H1 (cell line): ENCODE measurements around the gene EBF3. TPM values are rescaled to one million over a fixed set of nuclear protein-coding genes. Genes with fewer than 3 reads are reported as not detected.

ENCODE experiments used
- CTCF ChIA-PET: fragments of 300-600 bp; sonication (Branson Sonifier 250); formaldehyde crosslinking; loops from one replicate; lab custom pipeline; 2021; ENCODE audit not compliant: partially characterized antibody; lab: Charles Lee
- POLR2A ChIA-PET: fragments of 300-600 bp; sonication (Branson Sonifier 250); formaldehyde crosslinking; loops from one replicate; lab custom pipeline; 2021; ENCODE audit warnings: inconsistent platforms; ENCODE audit not compliant: partially characterized antibody; lab: Charles Lee
- DNase-seq, 2 experiments: peaks; one replicate each; pipeline versions ENCODE4 v3.0.0 to v3.0.0-alpha.2; 2010 to 2022; ENCODE audit warnings: low spot score in 2 of 2, low read depth in 1 of 2, mixed read lengths in 1 of 2
- FAIRE-seq: peaks from 2 replicates; lab custom pipeline; 2011; peaks lifted over from hg19 to GRCh38; lab: Jason Lieb, UNC
- H2AFZ ChIP-seq: 2 replicates; pipeline ENCODE4 v1.8.1; 2012; ENCODE audit warnings: low read length, inconsistent platforms
- H2AK5ac ChIP-seq: 2 replicates; pipeline ENCODE4 v1.6.1; 2013; ENCODE audit warnings: low read depth, low read length
- H2BK120ac ChIP-seq: replicated peaks from 2 replicates; pipeline ENCODE3; 2013; ENCODE audit warnings: low read depth, low read length, inconsistent platforms
- H2BK12ac ChIP-seq: 2 replicates; pipeline ENCODE4 v1.6.1; 2013; ENCODE audit warnings: low read depth, low read length
- H2BK15ac ChIP-seq: 2 replicates; pipeline ENCODE4 v1.6.1; 2013; ENCODE audit warnings: low read length
- H2BK20ac ChIP-seq: 2 replicates; pipeline ENCODE4 v1.6.1; 2013; ENCODE audit warnings: low read length
- H2BK5ac ChIP-seq: 2 replicates; pipeline ENCODE4 v1.6.1; 2013; ENCODE audit warnings: low read depth, low read length
- H3K14ac ChIP-seq: 2 replicates; pipeline ENCODE4 v1.6.1; 2013; ENCODE audit warnings: inconsistent platforms; ENCODE audit not compliant: insufficient read length
- H3K18ac ChIP-seq: 2 replicates; pipeline ENCODE4 v1.6.1; 2013; ENCODE audit warnings: low read length; ENCODE audit errors: extremely low read depth
- H3K23ac ChIP-seq: 2 replicates; pipeline ENCODE4 v1.6.1; 2013; ENCODE audit warnings: inconsistent platforms; ENCODE audit not compliant: insufficient read length
- H3K23me2 ChIP-seq: 2 replicates; pipeline ENCODE4 v1.6.1; 2013; ENCODE audit warnings: low read depth, low read length
- H3K27ac ChIP-seq: 2 replicates; pipeline ENCODE4 v1.6.1; 2011; ENCODE audit warnings: low read depth, low read length, inconsistent platforms
- H3K27me3 ChIP-seq, 4 experiments: replicated peaks in 1 of 4; 1 replicate in 1 of 4; 2 replicates in 3 of 4; pipeline versions ENCODE4 v1.6.1 to v1.8.1; 2011 to 2013; ENCODE audit warnings: low read length in 3 of 4, mild to moderate bottlenecking in 3 of 4, inconsistent platforms in 2 of 4, mixed read lengths in 2 of 4, moderate library complexity in 1 of 4; ENCODE audit not compliant: control insufficient read depth in 3 of 4, insufficient read depth in 3 of 4; ENCODE audit errors: extremely low read depth in 1 of 4
- H3K36me3 ChIP-seq, 4 experiments: 2 replicates each; pipeline versions ENCODE4 v1.6.1 to v1.8.1; 2011 to 2013; ENCODE audit warnings: mild to moderate bottlenecking in 4 of 4, low read length in 3 of 4, moderate library complexity in 2 of 4, control low read depth in 1 of 4, inconsistent platforms in 1 of 4; ENCODE audit not compliant: insufficient read depth in 4 of 4, control insufficient read depth in 2 of 4
- H3K4ac ChIP-seq: replicated peaks from 2 replicates; pipeline ENCODE3; 2013; ENCODE audit warnings: low read length, low read depth, mixed read lengths, inconsistent platforms; ENCODE audit not compliant: insufficient read length
- H3K4me1 ChIP-seq, 4 experiments: replicated peaks in 1 of 4; 1 replicate in 1 of 4; 2 replicates in 3 of 4; pipeline versions ENCODE4 v1.6.1 to v1.8.1; 2011 to 2013; ENCODE audit warnings: low read length in 3 of 4, inconsistent platforms in 2 of 4, mixed read lengths in 1 of 4; ENCODE audit not compliant: insufficient read depth in 4 of 4, control insufficient read depth in 3 of 4
- H3K4me2 ChIP-seq, 2 experiments: 2 replicates each; pipeline versions ENCODE4 v1.6.1 to v1.8.1; 2011 to 2013; ENCODE audit warnings: low read depth in 2 of 2, low read length in 2 of 2, control low read depth in 1 of 2, inconsistent platforms in 1 of 2, mild to moderate bottlenecking in 1 of 2; ENCODE audit not compliant: insufficient read depth in 1 of 2
- H3K4me3 ChIP-seq, 4 experiments: fragments of 200-600, 300-600 bp in 1 of 4; sonication (generic), shearing (Covaris generic), sonication (Bioruptor Twin) in 1 of 4; 2 replicates each; pipeline versions ENCODE4 v1.5.1 to v1.8.1; 2011 to 2016; ENCODE audit warnings: low read length in 4 of 4, low read depth in 3 of 4, control low read depth in 2 of 4, inconsistent platforms in 2 of 4, mild to moderate bottlenecking in 2 of 4, mixed read lengths in 1 of 4, moderate library complexity in 1 of 4; ENCODE audit not compliant: insufficient read depth in 2 of 4; ENCODE audit errors: extremely low read depth in 1 of 4
- H3K56ac ChIP-seq: replicated peaks from 2 replicates; pipeline ENCODE3; 2013; ENCODE audit warnings: low read depth, mild to moderate bottlenecking, mixed read lengths, low read length, inconsistent platforms; ENCODE audit not compliant: insufficient read length
- H3K79me1 ChIP-seq: 2 replicates; pipeline ENCODE4 v1.6.1; 2013; ENCODE audit warnings: low read depth, low read length, control low read depth
- H3K79me2 ChIP-seq, 2 experiments: 2 replicates each; pipeline versions ENCODE4 v1.6.1 to v1.8.1; 2012 to 2013; ENCODE audit warnings: low read length in 2 of 2, mild to moderate bottlenecking in 2 of 2, inconsistent platforms in 1 of 2; ENCODE audit not compliant: insufficient read depth in 2 of 2, control insufficient read depth in 1 of 2
- H3K9ac ChIP-seq, 4 experiments: replicated peaks in 1 of 4; 1 replicate in 1 of 4; 2 replicates in 3 of 4; pipeline versions ENCODE4 v1.6.1 to v1.8.1; 2011 to 2013; ENCODE audit warnings: low read depth in 3 of 4, low read length in 3 of 4, control low read depth in 2 of 4, mild to moderate bottlenecking in 2 of 4, moderate library complexity in 2 of 4, inconsistent platforms in 1 of 4; ENCODE audit errors: extremely low read depth in 1 of 4
- H3K9me3 ChIP-seq, 2 experiments: 2 replicates each; pipeline versions ENCODE4 v1.6.1 to v1.8.1; 2012 to 2013; ENCODE audit warnings: mild to moderate bottlenecking in 2 of 2, moderate library complexity in 2 of 2, control low read depth in 1 of 2, inconsistent platforms in 1 of 2, low read depth in 1 of 2, low read length in 1 of 2, mixed read lengths in 1 of 2; ENCODE audit not compliant: insufficient read depth in 2 of 2
- H4K20me1 ChIP-seq, 2 experiments: replicated peaks in 1 of 2; 2 replicates each; pipeline versions ENCODE3 to v1.8.1; 2011 to 2013; ENCODE audit warnings: inconsistent platforms in 2 of 2, low read length in 2 of 2, mild to moderate bottlenecking in 1 of 2; ENCODE audit not compliant: insufficient read depth in 2 of 2, control insufficient read depth in 1 of 2
- H4K5ac ChIP-seq: 2 replicates; pipeline ENCODE4 v1.6.1; 2013; ENCODE audit warnings: low read length, low read depth, mixed read lengths, inconsistent platforms; ENCODE audit not compliant: insufficient read length
- H4K8ac ChIP-seq: 2 replicates; pipeline ENCODE4 v1.8.0; 2013; ENCODE audit warnings: mild to moderate bottlenecking, moderate library complexity, low read length, inconsistent platforms; ENCODE audit not compliant: insufficient read depth; ENCODE audit errors: extremely low read depth
- H4K91ac ChIP-seq: replicated peaks from 2 replicates; pipeline ENCODE3; 2013; ENCODE audit warnings: low read length, mixed read lengths, inconsistent platforms; ENCODE audit not compliant: insufficient read length
- BCL11A ChIP-seq, 2 experiments: IDR thresholded peaks; one replicate each; pipeline ENCODE4 v1.6.1; 2011; ENCODE audit warnings: low read depth in 2 of 2, low read length in 2 of 2, mild to moderate bottlenecking in 2 of 2
- EP300 ChIP-seq, 2 experiments: IDR thresholded peaks; 1 replicate in 1 of 2; 2 replicates in 1 of 2; pipeline ENCODE4 v1.6.1; 2011 to 2012; ENCODE audit warnings: low read depth in 2 of 2, low read length in 2 of 2, mild to moderate bottlenecking in 2 of 2, borderline replicate concordance in 1 of 2, inconsistent platforms in 1 of 2, moderate library complexity in 1 of 2
- GABPA ChIP-seq: IDR thresholded peaks from 2 replicates; pipeline ENCODE4 v1.6.1; 2011; ENCODE audit warnings: mild to moderate bottlenecking, low read length, moderate library complexity, borderline replicate concordance; ENCODE audit not compliant: insufficient read depth
- JUN ChIP-seq: IDR thresholded peaks from 2 replicates; pipeline ENCODE4 v1.6.1; 2011; ENCODE audit warnings: low read depth, mild to moderate bottlenecking, improper control_type of control experiment, low read length
- KDM4A ChIP-seq: IDR thresholded peaks from one replicate; pipeline ENCODE4 v1.7.1; 2012; ENCODE audit warnings: low read depth, mild to moderate bottlenecking, moderate library complexity, low read length, inconsistent platforms; ENCODE audit not compliant: severe bottlenecking
- RXRA ChIP-seq: IDR thresholded peaks from 2 replicates; pipeline ENCODE4 v1.6.1; 2011; ENCODE audit warnings: low read depth, mild to moderate bottlenecking, low read length, moderate library complexity; ENCODE audit not compliant: insufficient read depth
- SIRT6 ChIP-seq: IDR thresholded peaks from one replicate; pipeline ENCODE4 v1.7.1; 2012; ENCODE audit warnings: low read length, inconsistent platforms
- SP1 ChIP-seq: IDR thresholded peaks from 2 replicates; pipeline ENCODE4 v1.6.1; 2011; ENCODE audit warnings: low read depth, low read length
- SP4 ChIP-seq: IDR thresholded peaks from 2 replicates; pipeline ENCODE4 v1.6.1; 2012; ENCODE audit warnings: low read length, inconsistent platforms
- SRF ChIP-seq: IDR thresholded peaks from 2 replicates; pipeline ENCODE4 v1.6.1; 2011; ENCODE audit warnings: mild to moderate bottlenecking, low read depth, low read length, moderate library complexity
- SUZ12 ChIP-seq: fragments of 200-600 bp; sonication (generic); IDR thresholded peaks from 2 replicates; pipeline ENCODE4 v1.6.1; 2012; ENCODE audit warnings: mild to moderate bottlenecking, inconsistent platforms, low read length, moderate library complexity, mixed read lengths
- TCF12 ChIP-seq: IDR thresholded peaks from 2 replicates; pipeline ENCODE4 v1.6.1; 2011; ENCODE audit warnings: low read depth, mild to moderate bottlenecking, low read length
- USF2 ChIP-seq: IDR thresholded peaks from 2 replicates; pipeline ENCODE4 v1.6.1; 2011; ENCODE audit warnings: low read length, improper control_type of control experiment
- WGBS, 2 experiments: shearing (Covaris generic) in 1 of 2; methylation state at CpG; one replicate each; pipeline versions ENCODE4 v1.1.6 to v1.1.7; 2013 to 2015; ENCODE audit warnings: low lambda C conversion rate in 2 of 2, mixed read lengths in 2 of 2, inconsistent platforms in 1 of 2, low coverage in 1 of 2, missing lambda C conversion rate in 1 of 2; ENCODE audit not compliant: insufficient replicate concordance in 2 of 2, insufficient coverage in 1 of 2, insufficient read length in 1 of 2; ENCODE audit errors: extremely low coverage in 1 of 2, missing lambda C conversion rate in 1 of 2; 5-methylcytosine and 5-hydroxymethylcytosine counted together
- polyA plus RNA-seq, 7 experiments: library from polyadenylated mRNA; depleted of rRNA in 3 of 7; stranded (reverse) in 5 of 7; unstranded in 2 of 7; fragments of >200 nt in 5 of 7; fragments of 200-250 nt in 2 of 7; gene quantifications; 1 replicate in 5 of 7; 2 replicates in 1 of 7; 4 replicates in 1 of 7; pipeline versions ENCODE4 v1.2.1 to v1.2.3, GENCODE V29; 2011 to 2013; ENCODE audit warnings: missing spikeins in 2 of 7, mixed read lengths in 2 of 7
- total RNA-seq: library from RNA; stranded (reverse); fragmentation: NEBNext Ultra II Directional; extraction: Animal tissue kit (Norgen Biotek cat#: 25700); gene quantifications from 2 replicates; pipeline ENCODE4 v1.2.1, GENCODE V29; 2021

Gene EBF3
- total and polyA plus RNA-seq, 2 of the 8 experiments (the other 6 are each of a cell fraction or from before 2014, with no cell fraction given) = 0.08 to 0.26 TPM

DNA sequence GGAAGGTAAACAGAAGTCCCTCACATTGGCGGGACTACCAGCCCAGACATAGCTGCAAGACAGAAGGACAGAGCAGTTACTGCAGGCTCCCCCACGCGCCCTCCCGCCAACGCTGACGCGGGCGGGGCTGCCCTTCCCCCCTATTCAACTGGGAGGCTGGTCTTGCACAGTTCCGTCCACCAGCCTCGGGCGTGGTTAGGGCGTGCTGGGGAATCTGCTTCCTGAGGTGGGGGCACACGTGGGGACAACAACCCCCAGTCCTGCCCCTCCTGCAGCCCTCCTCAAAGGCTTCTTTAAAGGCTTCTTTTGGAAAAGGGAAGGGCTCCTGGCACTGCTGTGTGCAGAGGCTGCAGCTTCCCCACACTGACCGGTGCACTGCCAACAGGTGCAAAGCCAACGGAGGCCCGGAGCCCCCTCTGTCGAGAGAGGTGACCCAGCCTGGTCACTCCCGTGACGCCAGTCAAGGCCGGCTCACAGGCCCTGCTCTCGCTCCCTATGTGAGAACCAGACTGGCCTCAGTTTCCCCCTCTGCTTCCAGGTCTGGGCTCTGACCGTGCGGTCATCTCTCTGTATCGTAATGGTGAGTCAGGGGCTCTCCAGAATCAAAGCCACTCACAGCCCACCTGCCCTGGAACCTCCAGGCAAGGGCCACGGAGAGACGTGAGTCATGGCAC, 126.0 kb downstream of the EBF3 start:
- no peak overlapping the region for H2BK120ac ChIP-seq
- ChIA-PET POLR2A (no interaction called here), CTCF (interaction anchor here (1.3 kb wide), 1 partner anchor 15 kb away, joined by 4 read pairs; no protein-coding TSS in a partner anchor)
- H3K56ac ChIP-seq = no peak overlapping the region
- H3K23me2 ChIP-seq = no peaks in the 10 kb centered on the region
- no peaks in the 10 kb centered on the region for H3K9me3 ChIP-seq
- no peak overlapping the region for H4K5ac ChIP-seq
- no peak overlapping the region for H2BK15ac ChIP-seq
- H3K23ac ChIP-seq = no peak overlapping the region
- no peak overlapping the region for H2AK5ac ChIP-seq
- no peaks in the 10 kb centered on the region for H4K20me1 ChIP-seq
- H3K18ac ChIP-seq = no peak overlapping the region
- no peak overlapping the region for H2BK5ac ChIP-seq
- no peak overlapping the region for H3K27ac ChIP-seq
- no peak overlapping the region for H2BK12ac ChIP-seq
- no peak overlapping the region for H3K4me2 ChIP-seq
- H3K4ac ChIP-seq = no peak overlapping the region
- H2AFZ ChIP-seq = no peak overlapping the region
- H4K8ac ChIP-seq = no peak overlapping the region
- no peak overlapping the region for H3K14ac ChIP-seq
- no peak for DNase-seq
- 87% methylated on average over 26 of the region's 26 CpGs; no CpG with 5 or more reads in 1 of the 2 experiments for WGBS, 2 experiments
- H4K91ac ChIP-seq = no peak overlapping the region
- no peak for FAIRE-seq
- H3K36me3 ChIP-seq = no peaks in the 10 kb centered on the region
- H3K79me2 ChIP-seq = no peaks in the 10 kb centered on the region
- no peaks in the 10 kb centered on the region for H3K4me1 ChIP-seq
- H3K79me1 ChIP-seq = no peaks in the 10 kb centered on the region
- no peaks in the 10 kb centered on the region for H3K27me3 ChIP-seq
- no peak overlapping the region for H3K4me3 ChIP-seq
- no peak overlapping the region for H2BK20ac ChIP-seq
- H3K9ac ChIP-seq = no peak overlapping the region
- TF ChIP-seq SIRT6 (no peak), SRF (no peak), RXRA (no peak), SP4 (no peak), EP300 (IDR thresholded peaks at IDR 0.05; ENCODE audit: borderline replicate concordance in 1 of 2, low read depth in 2 of 2, low read length in 2 of 2) (no peak), KDM4A (no peak), JUN (no peak), TCF12 (no peak), SUZ12 (no peak), GABPA (no peak), BCL11A (IDR thresholded peaks at IDR 0.05; ENCODE audit: low read depth in 2 of 2, low read length in 2 of 2) (no peak), SP1 (no peak), USF2 (no peak)
